HCT116 (cell line): ENCODE measurements around the gene C5orf46. TPM values are rescaled to one million over a fixed set of nuclear protein-coding genes. Genes with fewer than 3 reads are reported as not detected.

Experiments used
- ATAC-seq: fragments of 200-7000 bp; cut with Tn5 transposase; 2 replicates; pipeline ENCODE4 v1.9.1; 2020; ENCODE audit warnings: mild to moderate bottlenecking, moderate library complexity
- BruUV-seq: library from RNA; stranded (reverse); fragments of 400-500 nt; replicated peaks from 2 replicates; lab custom pipeline; 2021; lab: Mats Ljungman, UMichigan
- CTCF ChIA-PET: fragments of 300-600 bp; sonication (Branson Sonifier 250); formaldehyde crosslinking; loops from one replicate; lab custom pipeline; 2021; ENCODE audit warnings: antibody characterized with exemption; lab: Charles Lee
- POLR2A ChIA-PET: fragments of 300-600, 350-600 bp; sonication (Branson Sonifier 250); formaldehyde crosslinking; loops from one replicate; lab custom pipeline; 2021; ENCODE audit warnings: antibody characterized with exemption; lab: Charles Lee
- RAD21 ChIA-PET, 2 experiments: fragments of 300-600 bp; sonication (Branson Sonifier 250); formaldehyde crosslinking; loops; one replicate each; lab custom pipeline; 2023; ENCODE audit warnings: low total read pairs in 2 of 2; ENCODE audit not compliant: uncharacterized antibody in 2 of 2, unreplicated experiment in 2 of 2, low non-redundant PET in 1 of 2; lab: Charles Lee
- DNase-seq: peaks from one replicate; pipeline ENCODE4 v3.0.0-alpha.2; 2010; ENCODE audit warnings: low read depth, low spot score
- H2AFZ ChIP-seq: fragments of 200-600 bp; shearing (Covaris generic), sonication (generic); 2 replicates; pipeline ENCODE4 v1.6.1; 2017; ENCODE audit warnings: low read depth, mixed run types, mixed read lengths, antibody characterized with exemption, low read length; ENCODE audit not compliant: poor library complexity, severe bottlenecking
- H3K27ac ChIP-seq: 2 replicates; pipeline ENCODE4 v1.5.1; 2012; ENCODE audit warnings: low read depth, low read length
- H3K27me3 ChIP-seq: fragments of 200-600 bp; sonication (generic); 2 replicates; pipeline ENCODE4 v1.6.1; 2016; ENCODE audit warnings: mixed run types, low read length, mixed read lengths; ENCODE audit not compliant: insufficient read depth
- H3K36me3 ChIP-seq, 2 experiments: fragments of 200-500 bp in 1 of 2; fragments of 200-600 bp in 1 of 2; sonication (Bioruptor generic) in 1 of 2; sonication (generic) in 1 of 2; 2 replicates each; pipeline versions ENCODE4 v1.5.1 to v1.6.1; 2014 to 2016; ENCODE audit warnings: low read length in 2 of 2, inconsistent platforms in 1 of 2, mixed read lengths in 1 of 2, mixed run types in 1 of 2; ENCODE audit not compliant: insufficient read depth in 2 of 2, control insufficient read depth in 1 of 2
- H3K4me1 ChIP-seq, 2 experiments: fragments of 200-600 bp in 1 of 2; sonication (generic) in 1 of 2; 2 replicates each; pipeline versions ENCODE4 v1.5.1 to v1.6.1; 2012 to 2017; ENCODE audit warnings: low read length in 2 of 2, inconsistent platforms in 1 of 2, mild to moderate bottlenecking in 1 of 2, mixed read lengths in 1 of 2, mixed run types in 1 of 2, moderate library complexity in 1 of 2; ENCODE audit not compliant: insufficient read depth in 2 of 2, control insufficient read depth in 1 of 2
- H3K4me2 ChIP-seq: fragments of 200-600 bp; sonication (generic); 2 replicates; pipeline ENCODE4 v1.6.1; 2017; ENCODE audit warnings: mixed run types, low read length, mixed read lengths
- H3K4me3 ChIP-seq, 2 experiments: fragments of 200-600 bp in 1 of 2; sonication (generic) in 1 of 2; replicated peaks in 1 of 2; 2 replicates each; pipeline ENCODE4 v1.5.1; 2011 to 2016; ENCODE audit warnings: low read length in 2 of 2, control low read depth in 1 of 2, low read depth in 1 of 2, mild to moderate bottlenecking in 1 of 2, mixed read lengths in 1 of 2, mixed run types in 1 of 2
- H3K79me2 ChIP-seq: fragments of 200-600 bp; sonication (generic); 2 replicates; pipeline ENCODE4 v1.6.1; 2017; ENCODE audit warnings: mild to moderate bottlenecking, mixed run types, low read length, moderate library complexity, mixed read lengths; ENCODE audit not compliant: insufficient read depth
- H3K9ac ChIP-seq: fragments of 200-600 bp; sonication (generic); 2 replicates; pipeline ENCODE4 v1.6.1; 2016; ENCODE audit warnings: low read length, mixed read lengths
- H3K9me2 ChIP-seq: fragments of 200-600 bp; sonication (generic), shearing (Covaris generic); 2 replicates; pipeline ENCODE4 v1.6.1; 2017; ENCODE audit warnings: mixed run types, mild to moderate bottlenecking, moderate library complexity; ENCODE audit not compliant: insufficient read depth
- H3K9me3 ChIP-seq, 2 experiments: fragments of 200-500 bp in 1 of 2; fragments of 200-600 bp in 1 of 2; sonication (Bioruptor generic) in 1 of 2; sonication (generic) in 1 of 2; 2 replicates each; pipeline ENCODE4 v1.6.1; 2014 to 2017; ENCODE audit warnings: low read length in 2 of 2, mixed read lengths in 2 of 2, inconsistent platforms in 1 of 2, low read depth in 1 of 2, mild to moderate bottlenecking in 1 of 2, mixed run types in 1 of 2, moderate library complexity in 1 of 2; ENCODE audit not compliant: control insufficient read depth in 1 of 2, insufficient read depth in 1 of 2
- H4K20me1 ChIP-seq: fragments of 200-600 bp; sonication (generic), shearing (Covaris generic); 2 replicates; pipeline ENCODE4 v1.6.1; 2017; ENCODE audit warnings: mixed run types, mild to moderate bottlenecking, moderate library complexity; ENCODE audit not compliant: insufficient read depth
- JUND ChIP-seq: IDR thresholded peaks from 2 replicates; pipeline ENCODE4 v1.6.1; 2012
- POLR2AphosphoS5 ChIP-seq: IDR thresholded peaks from 2 replicates; pipeline ENCODE4 v1.6.1; 2011; ENCODE audit warnings: mild to moderate bottlenecking, low read depth, low read length, moderate library complexity
- SP1 ChIP-seq: IDR thresholded peaks from 2 replicates; pipeline ENCODE4 v1.6.1; 2012; ENCODE audit warnings: low read depth
- SRF ChIP-seq: IDR thresholded peaks from 2 replicates; pipeline ENCODE4 v1.6.1; 2012; ENCODE audit warnings: low read depth
- TCF7L2 ChIP-seq: IDR thresholded peaks from 2 replicates; pipeline ENCODE4 v1.7.0; 2011; ENCODE audit warnings: borderline replicate concordance, inconsistent platforms; ENCODE audit not compliant: insufficient read depth, insufficient read length; ENCODE audit errors: extremely low read depth
- ZFX ChIP-seq: fragments of 450-650 bp; IDR thresholded peaks from 2 replicates; pipeline ENCODE4 v1.6.1; 2017
- intact Hi-C: fragments of 100-400 bp; cut with micrococcal nuclease; formaldehyde crosslinking; loops from 2 replicates; pipeline ENCODE4 v1.10.0; 2022
- total RNA-seq: library from RNA; stranded (reverse); gene quantifications from one replicate; pipeline ENCODE4 v1.2.1, GENCODE V29; 2021; ENCODE audit not compliant: unreplicated experiment

The C5orf46 gene
- total RNA-seq, 1 experiment from 2014 or later = not detected

DNA sequence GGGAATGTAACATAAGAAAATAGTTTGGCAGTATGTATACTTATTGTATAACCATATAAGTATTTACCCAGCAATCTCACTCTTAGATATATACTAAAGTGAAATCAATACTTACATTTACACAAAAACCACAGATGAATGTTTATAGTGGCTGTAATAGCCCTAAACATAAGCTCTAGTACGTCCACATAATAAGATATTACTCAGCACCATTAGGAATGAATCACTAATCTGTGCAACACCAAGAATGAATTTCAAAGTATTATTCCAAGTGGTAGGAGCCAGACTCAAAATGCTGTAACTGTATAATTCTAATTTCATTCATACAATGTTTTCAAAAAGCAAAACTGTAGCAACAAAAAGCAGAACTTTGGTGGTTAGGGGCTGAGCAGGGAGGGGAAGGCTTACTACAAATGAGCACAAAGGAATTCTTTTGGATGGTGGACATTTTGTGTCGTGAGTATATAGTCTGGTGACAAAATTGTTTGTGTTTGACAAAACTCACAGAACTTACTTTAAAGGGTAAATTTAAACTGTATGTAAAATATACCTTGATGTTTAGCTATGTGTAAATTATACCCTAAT, 11.9 kb upstream of the C5orf46 start:
- POLR2A ChIA-PET = no interaction called here
- Histone ChIP-seq H3K4me3 (no peak overlapping the region), H3K9me2 (no peaks in the 10 kb centered on the region), H3K9me3 (no peaks in the 10 kb centered on the region), H3K4me2 (no peak overlapping the region), H3K79me2 (no peaks in the 10 kb centered on the region), H3K4me1 (no peaks in the 10 kb centered on the region), H3K27ac (no peak overlapping the region), H4K20me1 (no peaks in the 10 kb centered on the region), H3K9ac (no peak overlapping the region), H3K36me3 (no peaks in the 10 kb centered on the region), H2AFZ (no peak overlapping the region), H3K27me3 (no peaks in the 10 kb centered on the region)
- ATAC-seq (no peak), DNase-seq (no peak)
- intact Hi-C loops = no loop called here
- no peak for TF ChIP-seq TCF7L2
- RAD21 ChIA-PET = no interaction called here
- CTCF ChIA-PET = no interaction called here
- BruUV-seq = no TSS peak

DNA sequence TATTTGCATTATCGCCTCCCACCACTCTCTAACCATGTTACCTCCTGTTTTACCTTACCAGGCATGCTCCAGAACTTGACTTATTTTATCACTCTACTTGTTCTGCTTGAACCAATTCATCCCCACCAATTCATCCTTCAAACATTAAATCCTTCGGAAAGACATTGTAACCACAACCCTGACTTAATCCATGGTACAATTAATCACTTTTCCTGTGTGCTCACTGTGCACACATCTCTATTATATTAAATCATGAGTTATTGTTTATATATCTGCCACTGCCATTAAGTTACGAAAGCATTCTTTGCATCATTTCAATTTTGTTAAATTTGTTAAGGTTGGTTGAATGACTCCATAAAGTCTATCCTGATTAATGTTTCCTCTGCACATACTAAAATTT, 7.4 kb upstream of the C5orf46 start:
- TF ChIP-seq POLR2AphosphoS5 = no peak
- no peak for TF ChIP-seq ZFX
- TF ChIP-seq SP1 = no peak
- no peak for TF ChIP-seq SRF
- no peak for TF ChIP-seq JUND
- no peak overlapping the region for H3K27ac ChIP-seq
- H3K4me2 ChIP-seq = no peak overlapping the region
- RAD21 ChIA-PET = no interaction called here
- H4K20me1 ChIP-seq = no peaks in the 10 kb centered on the region
- POLR2A ChIA-PET = no interaction called here
- no peaks in the 10 kb centered on the region for H3K9me2 ChIP-seq
- H3K27me3 ChIP-seq = 0 out of 2 replicates have a peak, but pooled peaks cover 6% of the 10 kb centered on the region
- no peaks in the 10 kb centered on the region for H3K9me3 ChIP-seq
- intact Hi-C loops = no loop called here
- ATAC-seq (no peak), DNase-seq (no peak)
- no peaks in the 10 kb centered on the region for H3K4me1 ChIP-seq
- no peak overlapping the region for H2AFZ ChIP-seq
- BruUV-seq = no TSS peak
- CTCF ChIA-PET = no interaction called here
- H3K79me2 ChIP-seq = no peaks in the 10 kb centered on the region
- no peak overlapping the region for H3K4me3 ChIP-seq
- no peaks in the 10 kb centered on the region for H3K36me3 ChIP-seq
- no peak overlapping the region for H3K9ac ChIP-seq
